Measurements from ENCODE around the gene ADGRL1.
"Not testable (repeated sequence)": the region's sequence is repeated elsewhere in the genome, so short reads cannot be mapped to it uniquely, and the experiment has no call there.

Gene ADGRL1

GRCh38 chr19:14158276-14159023 is 47.5 kb downstream of the ADGRL1 start:
- no peak for DNase-seq

GRCh38 chr19:14156971-14157717 is 48.8 kb downstream of the ADGRL1 start:
- no peak for DNase-seq

DNA sequence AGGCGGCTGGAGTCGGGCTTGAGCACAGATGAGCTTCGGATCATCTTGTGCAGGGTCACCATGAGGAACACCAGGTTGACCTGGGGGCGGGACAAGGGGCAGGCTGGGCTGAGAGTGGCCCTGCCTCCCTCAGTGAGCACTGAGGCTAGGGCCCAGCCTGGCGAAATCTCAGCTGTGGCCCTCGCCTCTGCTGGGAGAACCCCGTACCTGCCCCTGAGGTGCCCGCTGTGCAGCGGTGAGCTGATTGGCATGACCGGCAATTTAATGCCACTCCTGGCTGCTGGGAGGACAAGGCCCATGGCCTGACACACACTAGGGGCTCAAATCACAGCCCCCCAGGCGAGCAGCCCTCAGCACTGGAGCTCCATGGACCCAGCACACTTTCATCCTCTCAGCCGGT is 49.8 kb downstream of the ADGRL1 start:
- no peak for DNase-seq

DNA sequence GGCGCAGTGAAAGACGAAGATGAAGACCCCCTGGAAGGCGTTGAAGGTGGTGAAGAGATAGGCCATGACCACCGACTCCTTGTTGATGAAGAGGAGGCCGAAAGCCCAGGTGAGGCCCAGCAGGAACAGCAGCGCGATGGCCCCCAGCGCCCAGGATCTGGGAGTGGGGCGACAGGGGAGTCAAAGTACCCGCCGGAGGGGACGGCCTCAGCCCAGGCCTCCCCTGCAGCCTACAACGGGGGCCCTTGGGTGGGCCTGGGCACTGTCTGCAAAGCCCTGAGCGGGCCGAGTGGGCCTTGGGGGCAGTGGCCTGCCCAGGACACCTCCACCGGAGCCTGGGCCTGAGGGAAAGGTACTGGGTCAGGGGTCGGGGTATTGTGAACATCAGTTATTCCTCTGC is 50.6 kb downstream of the ADGRL1 start:
- DNase-seq: no peak

- DNase-seq: no peak
Observed at GRCh38 chr19:14152713-14153112, 53.3 kb downstream of the ADGRL1 start.

DNA sequence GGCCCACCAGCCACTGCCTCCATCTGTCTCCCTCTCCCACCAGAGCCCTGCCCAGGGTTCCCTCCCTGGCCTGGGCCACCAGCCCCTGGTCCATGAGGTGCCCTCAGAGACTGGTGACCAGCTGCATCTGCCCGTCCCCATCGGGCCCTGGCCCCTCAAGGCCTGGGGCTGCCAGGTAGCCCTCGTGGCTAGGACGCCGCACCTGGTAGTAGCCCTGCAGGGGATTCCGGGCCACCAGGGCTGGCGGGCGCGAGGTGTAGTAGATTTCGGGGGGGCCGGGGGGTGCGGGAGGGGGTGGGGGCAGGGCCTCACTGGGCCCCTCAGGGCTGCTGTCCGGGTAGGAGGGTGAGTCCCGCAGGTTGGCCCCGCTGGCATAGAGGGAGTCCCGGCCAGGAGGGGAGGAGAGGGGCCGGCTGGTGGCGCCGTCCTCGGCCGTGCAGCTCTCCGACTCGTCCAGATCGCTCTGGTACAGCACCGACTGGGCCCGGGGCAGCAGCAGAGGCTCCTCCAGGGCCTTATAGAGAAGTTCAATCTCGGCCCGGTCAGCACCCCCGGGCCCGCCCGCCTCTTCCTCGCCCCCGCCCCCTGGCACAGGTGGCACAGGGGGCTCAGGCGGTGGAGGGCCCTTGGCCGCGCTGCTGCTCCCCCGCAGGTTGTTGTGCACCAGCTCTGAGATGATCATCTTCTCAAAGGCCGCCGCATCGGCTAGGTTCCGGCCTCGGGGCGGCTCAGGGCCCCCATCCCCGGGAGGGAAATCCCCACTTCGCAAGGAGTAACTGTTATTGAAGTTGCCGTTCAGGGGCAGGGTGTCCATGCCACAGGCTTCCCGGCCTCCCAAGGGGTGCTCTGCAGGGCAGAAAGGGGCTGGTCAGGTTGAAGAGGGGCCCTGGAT is 55.0 kb downstream of the ADGRL1 start:
- DNase-seq: no peak

DNA sequence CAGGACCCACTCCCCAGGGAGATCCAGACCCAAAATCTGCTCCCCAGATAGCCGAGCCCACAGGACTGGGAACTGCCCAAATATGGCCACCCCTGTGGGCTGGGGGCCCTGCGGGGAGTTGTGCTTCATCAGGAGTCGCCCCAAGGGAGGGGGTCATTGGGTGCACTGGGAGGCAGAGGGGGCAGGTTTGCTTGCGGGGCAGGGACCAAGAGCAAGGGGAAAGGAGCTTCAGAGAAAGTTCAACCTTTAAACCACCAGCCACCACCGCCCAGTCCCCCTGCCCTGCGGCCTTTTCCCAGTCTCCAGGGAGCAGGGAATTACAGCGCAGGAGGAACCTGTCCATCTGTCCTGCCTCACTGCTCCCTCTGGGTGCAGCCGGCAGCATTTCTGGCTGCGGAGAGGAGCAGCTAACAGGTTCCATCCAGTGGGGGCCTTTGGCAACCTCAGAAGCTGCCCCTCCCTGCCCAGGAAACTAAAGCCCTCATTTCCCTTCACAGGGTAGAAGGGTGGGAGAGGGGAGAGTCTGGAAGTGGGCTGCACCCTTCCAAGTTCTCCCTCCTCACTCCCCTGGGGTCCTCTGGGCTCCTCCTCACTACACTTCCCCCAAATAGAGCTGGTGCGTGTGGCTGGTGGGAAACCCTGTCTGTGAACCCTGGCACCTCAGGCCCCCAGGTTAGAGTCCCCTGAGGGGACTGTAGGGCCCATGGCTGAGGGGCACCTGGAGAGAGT is 55.8 kb downstream of the ADGRL1 start:
- no peak for DNase-seq

GRCh38 chr19:14149509-14149994 is 56.4 kb downstream of the ADGRL1 start:
- peak; percentile 43 for DNase-seq

DNA sequence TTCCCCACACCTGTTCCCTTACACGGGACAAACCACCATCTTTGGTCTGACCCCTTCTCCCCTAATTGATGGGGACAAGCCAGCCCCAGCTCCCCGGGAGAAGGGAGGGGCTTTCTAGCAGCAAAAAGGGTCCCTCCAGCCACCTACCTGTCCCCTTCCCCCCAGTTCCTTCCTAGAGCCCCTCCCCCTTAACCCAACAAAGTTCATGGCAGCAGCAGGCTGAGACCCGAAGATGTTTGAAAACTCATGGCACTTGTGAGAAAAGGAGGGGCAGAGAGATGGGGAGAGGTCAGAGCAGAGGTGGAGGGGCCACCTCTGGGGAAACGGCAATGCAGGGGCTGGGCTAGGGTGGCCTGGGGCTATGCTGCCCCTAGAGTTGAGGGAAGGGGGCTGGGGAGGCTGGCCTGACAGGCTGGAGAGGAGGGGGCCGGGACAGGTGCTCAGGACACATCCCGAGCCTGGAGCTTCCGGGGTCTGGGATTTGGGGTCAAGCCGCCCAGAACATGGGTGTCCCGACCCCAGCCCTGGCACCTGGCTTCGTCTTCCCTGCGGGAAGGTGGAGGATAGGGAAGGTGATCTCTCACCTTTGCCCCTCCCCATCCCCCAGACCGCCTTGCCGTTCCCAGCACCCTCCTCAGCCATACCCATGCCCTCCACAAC is 57.1 kb downstream of the ADGRL1 start:
- no peak for DNase-seq

DNA sequence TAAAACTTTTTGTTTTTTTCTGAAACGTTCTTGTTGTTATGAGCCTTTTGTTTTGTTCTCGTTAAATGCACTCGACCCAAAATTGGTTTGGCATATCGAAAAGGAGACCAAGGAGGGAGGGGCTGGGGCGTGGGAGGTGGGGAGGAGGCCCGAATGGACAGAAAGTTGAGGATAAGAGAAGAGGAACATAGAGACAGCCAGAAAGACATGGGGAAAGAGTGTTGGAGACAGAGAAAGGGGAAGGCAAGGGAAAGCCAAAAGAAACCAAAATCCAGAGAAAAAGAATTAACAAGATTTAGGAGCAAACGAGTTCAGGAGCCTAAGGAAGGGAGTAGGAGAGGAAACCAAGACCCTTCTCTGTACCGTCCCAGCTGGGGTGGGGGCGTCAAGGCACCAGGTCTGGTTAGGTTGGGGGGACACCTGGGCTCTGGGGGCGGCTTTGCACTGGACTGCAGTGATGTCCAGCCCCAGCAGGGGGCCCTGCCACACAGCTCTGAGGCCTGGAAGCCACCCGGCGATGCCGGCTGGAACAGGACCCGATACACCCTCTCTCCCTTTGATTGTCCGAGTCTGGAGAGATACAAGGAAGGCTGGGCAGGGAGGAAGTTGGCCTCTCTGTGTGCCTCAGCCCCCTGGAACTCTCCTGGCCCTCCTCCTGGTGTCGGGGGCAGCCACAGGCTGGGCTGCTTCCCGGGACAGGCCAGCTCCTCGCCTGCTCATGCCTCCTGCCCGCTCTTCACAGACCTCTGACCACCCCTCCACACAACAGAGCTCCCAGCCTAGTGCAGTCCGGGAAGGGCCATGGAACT is 58.0 kb downstream of the ADGRL1 start:
- peak; percentile 33 for DNase-seq

GRCh38 chr19:14146789-14147216 is 59.2 kb downstream of the ADGRL1 start:
- DNase-seq: no peak

DNA sequence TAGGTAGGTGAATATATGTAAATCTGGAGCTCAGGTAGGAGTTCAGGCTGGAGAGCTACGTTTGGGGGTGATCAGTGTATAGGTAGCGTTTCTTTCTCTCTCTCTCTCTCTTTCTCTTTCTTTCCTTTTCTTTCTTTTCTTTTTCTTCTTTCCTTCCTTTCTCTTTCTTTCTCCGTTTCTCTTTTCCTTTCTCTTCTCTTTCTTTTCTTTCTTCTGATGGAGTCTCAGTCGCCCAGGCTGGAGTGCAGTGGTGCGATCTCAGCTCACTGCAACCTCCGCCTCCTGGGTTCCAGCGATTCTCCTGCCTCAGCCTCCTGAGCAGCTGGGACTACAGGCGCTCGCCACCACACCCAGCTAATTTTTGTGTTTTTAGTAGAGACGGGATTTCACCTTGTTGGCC is 59.8 kb downstream of the ADGRL1 start:
- not testable (repeated sequence) for DNase-seq

DNA sequence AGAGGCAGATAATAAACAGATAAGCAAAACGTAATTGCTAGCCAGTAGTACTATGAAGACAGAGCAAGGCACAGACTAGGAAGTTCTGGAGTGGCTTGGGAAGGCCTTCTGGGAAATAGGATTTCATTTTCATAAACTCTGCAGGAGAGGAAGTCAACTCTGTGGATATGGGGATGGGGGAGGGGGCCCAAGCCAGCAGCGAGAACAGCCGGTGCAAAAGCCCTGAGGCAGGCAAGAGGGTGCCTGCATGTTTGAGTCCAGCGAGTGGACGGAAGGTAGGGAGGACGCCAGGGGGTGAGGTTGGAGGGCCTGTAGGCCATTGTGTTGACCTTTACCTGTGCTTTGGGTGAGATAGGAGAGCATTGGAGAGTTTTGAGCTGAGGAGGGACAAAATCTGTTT is 60.6 kb downstream of the ADGRL1 start:
- DNase-seq: no peak

DNA sequence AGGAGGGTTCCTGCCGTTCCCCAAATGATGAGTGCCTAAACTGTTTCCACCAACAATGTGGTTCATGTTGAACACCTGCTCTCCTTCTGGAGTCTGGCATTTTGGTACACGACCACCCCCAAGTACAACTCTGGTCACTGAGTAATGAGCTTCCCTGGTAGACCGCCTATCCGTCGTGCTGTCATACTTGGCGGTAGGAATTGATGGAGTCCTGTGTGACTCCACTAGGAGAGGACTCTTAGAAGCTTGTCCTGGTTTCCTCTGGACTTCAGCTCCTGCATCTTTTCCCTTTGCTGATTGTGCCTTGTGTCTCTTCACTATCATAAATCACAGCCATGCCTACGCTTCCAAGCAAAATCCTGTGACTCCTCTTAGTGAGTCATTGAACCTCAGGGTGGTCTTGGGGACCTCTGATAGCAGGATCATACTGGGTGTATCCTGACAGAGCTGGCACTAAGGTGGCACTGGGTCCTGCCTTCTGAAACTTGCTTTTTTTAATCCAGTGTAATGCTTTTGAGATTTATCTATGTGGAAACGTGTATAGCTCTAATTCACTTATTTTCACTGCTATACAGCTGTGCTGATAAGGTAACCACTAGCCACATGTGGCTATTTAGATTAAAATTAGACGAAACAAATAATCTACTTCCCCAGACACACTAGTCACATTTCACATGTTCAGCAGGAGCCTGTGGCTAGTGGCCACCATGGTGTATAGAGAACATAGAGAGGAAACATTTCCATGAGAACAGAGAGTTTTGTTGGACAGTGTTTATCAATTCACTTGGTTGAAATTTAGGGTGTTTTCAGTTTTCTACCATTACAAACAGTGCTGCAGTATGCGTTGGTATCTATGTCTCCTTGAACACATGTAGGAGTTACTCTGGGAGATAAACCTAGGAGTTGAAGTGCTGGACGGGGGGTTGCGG is 63.4 kb downstream of the ADGRL1 start:
- DNase-seq: no peak

- DNase-seq: no peak
Observed at GRCh38 chr19:14141041-14141440, 64.9 kb downstream of the ADGRL1 start.

DNA sequence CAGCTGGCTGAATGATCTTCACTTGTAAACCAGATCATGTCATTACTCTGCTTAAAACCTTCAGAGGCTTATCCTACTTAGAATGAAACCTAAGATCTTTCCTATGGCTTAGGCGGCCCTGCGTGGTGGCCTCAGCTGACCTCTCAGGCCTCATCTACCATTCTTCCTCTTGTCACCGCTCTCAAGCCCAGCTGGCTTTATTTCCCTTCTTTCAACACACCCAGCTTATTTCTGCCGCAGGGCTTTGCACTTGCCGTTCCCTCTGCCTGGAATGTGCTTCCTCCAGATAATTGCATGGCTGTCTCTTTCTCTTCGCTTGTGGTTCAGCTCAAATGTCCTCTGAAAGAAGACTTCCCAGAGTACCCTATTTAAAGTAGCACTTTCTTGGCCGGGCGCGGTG is 66.0 kb downstream of the ADGRL1 start:
- DNase-seq: no peak

DNA sequence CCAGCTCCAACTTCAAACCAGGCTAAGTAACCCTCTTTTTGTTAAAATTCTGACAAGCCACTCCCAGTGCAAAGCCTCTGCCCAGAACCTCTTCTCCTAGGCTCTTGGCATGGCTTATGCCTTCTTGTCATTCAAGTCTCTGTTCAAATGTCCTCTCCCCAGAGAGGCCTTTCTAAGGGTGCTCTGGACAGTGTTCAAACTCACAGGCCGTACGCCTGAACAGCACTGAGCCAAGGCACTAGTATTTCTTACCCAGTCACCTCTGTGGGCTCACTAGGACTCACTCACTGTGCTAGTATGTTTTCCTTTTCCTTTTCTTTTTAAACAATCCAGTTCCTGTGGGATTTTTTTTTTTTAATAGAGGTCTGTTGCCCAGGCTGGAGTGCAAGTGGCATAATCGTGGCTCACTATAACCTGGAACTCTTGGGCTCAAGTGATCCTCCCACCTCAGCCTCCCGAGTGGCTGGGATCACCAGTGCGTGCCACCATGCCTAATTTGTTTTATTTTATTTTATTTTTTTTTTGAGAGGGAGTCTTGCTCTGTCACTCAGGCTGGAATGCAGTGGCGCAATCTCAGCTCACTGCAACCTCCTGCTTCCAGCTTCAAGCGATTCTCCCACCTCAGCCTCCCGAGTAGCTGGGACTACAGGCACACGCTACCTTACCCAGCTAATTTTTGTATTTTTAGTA is 67.2 kb downstream of the ADGRL1 start:
- no peak for DNase-seq

- peak; percentile 100 for DNase-seq
Observed at GRCh38 chr19:14136509-14137281, 69.3 kb downstream of the ADGRL1 start, which contains the start of gene ASF1B. Gene ASF1B, minus strand, starts transcription at chr19:14136589. Its CDS starts 133 bp downstream, at chr19:14136456.

Measured in activated CD4-positive, alpha-beta T cell treated with anti-CD3 and anti-CD28 coated beads, Interleukin-2, amount 50 U/mL, for 16 hours (primary cell).